ENCODE data around the gene VAMP1. TPM values are rescaled to one million over a fixed set of nuclear protein-coding genes. Genes with fewer than 3 reads are reported as not detected.
A peak's percentile ranks its signal among the peaks of the same experiment; 100 is the strongest.

The VAMP1 gene
- total and polyA plus RNA-seq, 8 donors = 6.3 to 21.6 (median 16.5) TPM

GRCh38 chr12:6464531-6464930 lies 5.9 kb downstream of the VAMP1 start:
- peak overlapping the region in 1 of 2 donors; percentile 30 for H3K27ac ChIP-seq
- intact Hi-C loops (cut with DNase I) = no loop called here
- no peaks in the 10 kb centered on the region for H3K9me3 ChIP-seq
- peaks cover 0 to 70% of the 10 kb centered on the region in 2 donors for H3K36me3 ChIP-seq
- no peak for ATAC-seq
- no peak overlapping the region for H3K4me3 ChIP-seq
- DNase-seq = no peak
- TF ChIP-seq CTCF (IDR thresholded peaks at IDR 0.05) = no peak
- H3K4me1 ChIP-seq = peaks cover 12 to 86% of the 10 kb centered on the region in 2 donors
- no peaks in the 10 kb centered on the region for H3K27me3 ChIP-seq

- peaks cover 0 to 76% of the 10 kb centered on the region in 2 donors for H3K36me3 ChIP-seq
Measured at GRCh38 chr12:6463858-6464257, 6.6 kb downstream of the VAMP1 start.

GRCh38 chr12:6463216-6463615 lies 7.3 kb downstream of the VAMP1 start:
- ATAC-seq (no peak), DNase-seq (no peak)
- Histone ChIP-seq H3K4me1 (peaks cover 3 to 75% of the 10 kb centered on the region in 2 donors), H3K4me3 (no peak overlapping the region), H3K9me3 (no peaks in the 10 kb centered on the region), H3K27me3 (no peaks in the 10 kb centered on the region), H3K36me3 (peaks cover 0 to 83% of the 10 kb centered on the region in 2 donors), H3K27ac (peak overlapping the region in 1 of 2 donors; percentile 87)
- no peak for TF ChIP-seq CTCF (IDR thresholded peaks at IDR 0.05)
- intact Hi-C loops (cut with DNase I) = no loop called here

More at GRCh38 chr12:6463858-6464257, 6.6 kb downstream of the VAMP1 start:
- ATAC-seq (no peak), DNase-seq (no peak)
- Histone ChIP-seq H3K4me1 (peaks cover 5 to 81% of the 10 kb centered on the region in 2 donors), H3K27me3 (no peaks in the 10 kb centered on the region), H3K9me3 (no peaks in the 10 kb centered on the region), H3K4me3 (no peak overlapping the region), H3K27ac (peak overlapping the region in 1 of 2 donors; percentile 87)
- TF ChIP-seq CTCF (IDR thresholded peaks at IDR 0.05) = no peak
- intact Hi-C loops (cut with DNase I) = no loop called here

GRCh38 chr12:6462234-6462995 lies 8.1 kb downstream of the VAMP1 start:
- intact Hi-C loops (cut with DNase I) = no loop called here
- H3K4me1 ChIP-seq = peaks cover 3 to 67% of the 10 kb centered on the region in 2 donors

More at GRCh38 chr12:6462234-6462995, 8.1 kb downstream of the VAMP1 start:
- ATAC-seq (no peak), DNase-seq (no peak)
- H3K27me3 ChIP-seq = no peaks in the 10 kb centered on the region
- no peak for TF ChIP-seq CTCF (IDR thresholded peaks at IDR 0.05)
- H3K4me3 ChIP-seq = no peak overlapping the region
- H3K36me3 ChIP-seq = peaks cover 0 to 85% of the 10 kb centered on the region in 2 donors
- peak overlapping the region; percentile 37 to 87 for H3K27ac ChIP-seq
- H3K9me3 ChIP-seq = no peaks in the 10 kb centered on the region
